ENCODE data around the gene ANXA10. TPM values are rescaled to one million over a fixed set of nuclear protein-coding genes. Genes with fewer than 3 reads are reported as not detected.
"Not testable (repeated sequence)": the region's sequence is repeated elsewhere in the genome, so short reads cannot be mapped to it uniquely, and the experiment has no call there.

ANXA10 gene
- total RNA-seq, 2 experiments from 2014 or later: not detected

DNA sequence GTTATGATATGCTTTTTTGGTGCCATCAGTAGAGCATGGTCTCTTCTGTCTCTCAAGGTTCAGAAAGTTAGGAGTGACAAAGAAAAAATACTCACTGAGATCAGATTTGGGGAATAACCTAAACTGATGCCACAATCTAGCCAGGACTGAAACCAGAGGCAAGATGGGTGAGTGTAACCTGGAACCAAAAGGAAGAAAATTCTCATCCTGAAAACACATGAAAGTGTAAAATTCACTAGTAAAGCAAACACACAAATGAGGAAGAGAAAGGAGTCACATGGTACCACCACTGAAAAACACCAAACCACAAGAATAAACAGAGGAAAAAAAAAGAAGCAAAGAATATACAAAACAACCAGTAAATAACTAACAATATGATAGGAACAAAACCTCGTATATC lies 96.4 kb downstream of the ANXA10 start:
- POLR2A ChIA-PET: no interaction called here
- no peak for DNase-seq
- no peak overlapping the region for H3K4me3 Mint-ChIP-seq
- H3K36me3 Mint-ChIP-seq (ENCODE audit: low read depth): peaks cover 6% of the 10 kb centered on the region
- no peaks in the 10 kb centered on the region for H3K27me3 Mint-ChIP-seq
- CTCF ChIA-PET: no interaction called here
- no peak overlapping the region for H3K27ac Mint-ChIP-seq
- H3K9me3 Mint-ChIP-seq: no peaks in the 10 kb centered on the region
- peaks cover 7% of the 10 kb centered on the region for H3K4me1 Mint-ChIP-seq

GRCh38 chr4:168197926-168198325 lies 105.6 kb downstream of the ANXA10 start:
- Mint-ChIP-seq H3K27me3 (no peaks in the 10 kb centered on the region), H3K36me3 (ENCODE audit: low read depth) (peaks cover 8% of the 10 kb centered on the region), H3K27ac (no peak overlapping the region), H3K4me3 (no peak overlapping the region), H3K9me3 (peaks cover 10% of the 10 kb centered on the region), H3K4me1 (peaks cover 12% of the 10 kb centered on the region)
- DNase-seq: no peak
- ChIA-PET CTCF (interaction anchor here (1.8 kb wide), 1 partner anchor 11 kb away, joined by 4 read pairs; no protein-coding TSS in a partner anchor), POLR2A (no interaction called here)

DNA sequence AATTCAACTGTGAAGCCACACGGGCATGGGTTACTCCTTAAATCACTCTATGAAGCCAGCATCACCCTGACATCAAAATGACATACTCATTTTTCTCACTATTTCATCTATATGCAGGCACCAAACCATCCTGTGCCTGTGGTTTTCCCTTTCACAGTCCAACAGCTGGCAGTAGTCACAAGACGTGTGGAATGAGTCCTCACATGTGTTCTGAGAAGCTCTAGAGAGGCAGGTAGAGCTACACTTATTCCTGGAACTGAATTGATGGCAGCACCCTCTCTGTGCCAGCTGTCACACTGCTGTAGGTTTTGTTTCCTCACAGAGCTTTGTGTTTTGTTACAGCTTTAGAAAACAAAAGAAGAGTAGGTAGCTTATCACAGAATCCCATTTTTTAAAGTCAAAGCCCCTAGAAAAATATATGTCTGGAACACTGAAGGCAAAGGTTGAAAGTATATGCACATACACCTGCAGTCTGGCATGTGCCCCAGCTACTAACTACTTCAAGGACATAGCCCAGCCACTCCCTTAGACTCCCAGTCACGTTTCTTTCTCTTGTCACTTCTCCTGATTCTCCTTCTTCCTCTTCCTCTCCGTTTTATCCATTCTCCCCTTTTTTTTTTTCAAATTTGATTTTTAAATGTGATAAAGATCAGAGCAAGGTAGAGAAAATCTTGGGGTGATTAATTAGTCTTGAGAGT lies 107.1 kb downstream of the ANXA10 start:
- H3K9me3 Mint-ChIP-seq: peaks cover 20% of the 10 kb centered on the region
- peaks cover 12% of the 10 kb centered on the region for H3K4me1 Mint-ChIP-seq
- CTCF ChIA-PET: interaction anchor here (0.5 to 1.8 kb wide), 2 partner anchors 10 to 1176 kb away, joined by 3 to 4 read pairs; no protein-coding TSS in a partner anchor
- POLR2A ChIA-PET: no interaction called here
- DNase-seq: peak; percentile 9
- H3K27ac Mint-ChIP-seq: no peak overlapping the region
- no peaks in the 10 kb centered on the region for H3K27me3 Mint-ChIP-seq
- no peak overlapping the region for H3K4me3 Mint-ChIP-seq
- peaks cover 13% of the 10 kb centered on the region for H3K36me3 Mint-ChIP-seq (ENCODE audit: low read depth)

GRCh38 chr4:168200685-168201084 lies 108.3 kb downstream of the ANXA10 start:
- no peak overlapping the region for H3K4me3 Mint-ChIP-seq
- peaks cover 14% of the 10 kb centered on the region for H3K36me3 Mint-ChIP-seq (ENCODE audit: low read depth)
- ChIA-PET CTCF (interaction anchor here (0.7 kb wide), 1 partner anchor 148 kb away, joined by 3 read pairs; no protein-coding TSS in a partner anchor), POLR2A (no interaction called here)
- H3K27ac Mint-ChIP-seq: no peak overlapping the region
- peaks cover 30% of the 10 kb centered on the region for H3K9me3 Mint-ChIP-seq
- peaks cover 12% of the 10 kb centered on the region for H3K4me1 Mint-ChIP-seq
- DNase-seq: no peak
- H3K27me3 Mint-ChIP-seq: no peaks in the 10 kb centered on the region

DNA sequence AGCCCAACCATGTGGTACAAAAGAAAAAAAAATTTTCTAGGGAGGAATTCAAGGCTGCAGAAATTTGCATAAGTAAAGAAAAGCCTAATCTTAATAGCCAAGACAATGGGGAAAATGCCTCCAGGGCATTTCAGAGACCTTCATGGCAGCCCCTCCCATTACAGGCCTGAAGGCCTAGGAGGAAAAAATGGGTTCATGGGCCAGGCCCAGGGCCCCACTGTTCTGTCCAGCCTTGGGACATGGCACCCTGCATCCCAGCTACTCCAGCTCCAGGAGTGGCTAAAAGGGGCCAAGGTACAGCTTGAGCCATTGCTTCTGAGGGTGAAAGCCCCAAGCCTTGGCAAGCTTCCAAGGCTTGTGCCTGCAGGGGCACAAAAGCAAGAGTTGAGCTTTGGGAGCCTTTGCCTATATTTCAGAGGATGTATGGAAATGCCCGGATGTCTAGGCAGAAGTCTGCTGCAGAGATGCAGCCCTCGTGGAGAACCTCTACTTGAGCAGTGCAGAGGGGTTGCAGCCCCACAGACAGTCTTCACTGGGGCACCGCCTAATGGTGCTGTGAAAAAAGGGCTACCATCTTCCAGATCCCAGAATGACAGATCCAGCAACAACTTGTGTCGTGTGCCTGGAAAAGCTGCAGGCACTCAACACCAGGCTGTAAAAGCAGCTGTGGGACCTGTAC lies 111.0 kb downstream of the ANXA10 start:
- Mint-ChIP-seq H3K27me3 (no peaks in the 10 kb centered on the region), H3K27ac (no peak overlapping the region), H3K9me3 (peaks cover 32% of the 10 kb centered on the region), H3K4me3 (no peak overlapping the region), H3K36me3 (ENCODE audit: low read depth) (peaks cover 23% of the 10 kb centered on the region), H3K4me1 (peaks cover 10% of the 10 kb centered on the region)
- POLR2A ChIA-PET: no interaction called here
- no peak for DNase-seq
- CTCF ChIA-PET: no interaction called here

DNA sequence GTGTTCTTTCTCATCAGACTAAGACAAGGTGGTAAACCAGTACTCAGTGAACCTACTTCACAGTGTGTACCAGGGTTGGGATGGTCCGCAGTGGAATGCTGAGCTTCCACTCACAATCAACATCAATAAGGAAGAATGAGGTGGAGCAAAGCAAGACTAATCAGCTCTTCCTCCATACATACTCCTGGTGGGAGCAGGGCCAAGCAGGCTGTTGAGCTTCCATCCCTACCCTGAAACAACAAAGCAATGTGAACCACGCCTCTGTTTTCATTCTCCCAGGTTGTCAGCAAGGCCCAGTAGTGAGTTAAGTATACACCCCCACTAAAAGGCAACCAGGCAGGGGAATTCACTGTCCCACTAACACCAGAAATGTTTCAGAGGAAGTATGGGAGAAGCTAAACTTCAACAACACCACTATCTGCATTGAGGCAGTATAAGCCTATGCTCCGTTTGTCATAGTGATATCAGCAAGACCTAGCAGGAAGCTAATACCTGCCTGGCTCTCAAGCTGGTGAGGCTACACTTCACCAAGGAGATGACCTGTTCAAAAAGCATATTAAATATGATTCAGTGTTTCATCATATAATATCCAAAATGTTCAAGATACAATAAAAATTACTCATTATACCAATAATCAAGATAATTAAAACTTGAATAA lies 116.7 kb downstream of the ANXA10 start:
- DNase-seq: no peak
- Mint-ChIP-seq H3K4me1 (no peaks in the 10 kb centered on the region), H3K36me3 (ENCODE audit: low read depth) (peaks cover 36% of the 10 kb centered on the region), H3K9me3 (peaks cover 22% of the 10 kb centered on the region), H3K27ac (no peak overlapping the region), H3K4me3 (no peak overlapping the region), H3K27me3 (no peaks in the 10 kb centered on the region)
- ChIA-PET POLR2A (no interaction called here), CTCF (interaction anchor here (1.1 to 1.3 kb wide), 3 partner anchors 10 to 114 kb away, joined by 3 to 4 read pairs (median 3); no protein-coding TSS in a partner anchor)

DNA sequence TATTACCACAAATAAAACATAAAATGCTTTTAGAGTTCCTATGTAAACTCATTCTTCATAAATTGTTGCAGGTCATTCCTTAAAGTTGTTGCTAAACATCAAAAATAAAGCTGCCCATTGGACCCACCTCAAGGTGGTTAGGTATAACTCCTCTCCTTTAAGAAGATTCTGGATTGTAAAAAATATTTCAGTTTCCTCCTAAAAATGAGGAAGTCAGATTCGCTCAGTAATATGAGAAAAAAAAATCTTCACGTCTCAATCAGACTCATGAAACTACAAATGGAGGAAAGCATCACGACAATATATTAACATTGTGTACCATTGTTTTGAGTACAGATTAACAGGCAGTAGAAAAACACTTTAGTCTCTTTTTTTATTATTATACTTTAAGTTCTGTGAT lies 120.3 kb downstream of the ANXA10 start:
- ChIA-PET POLR2A (no interaction called here), CTCF (no interaction called here)
- H3K4me1 Mint-ChIP-seq: no peaks in the 10 kb centered on the region
- no peak overlapping the region for H3K27ac Mint-ChIP-seq
- no peak overlapping the region for H3K4me3 Mint-ChIP-seq
- no peaks in the 10 kb centered on the region for H3K27me3 Mint-ChIP-seq
- peaks cover 62% of the 10 kb centered on the region for H3K36me3 Mint-ChIP-seq (ENCODE audit: low read depth)
- peaks cover 7% of the 10 kb centered on the region for H3K9me3 Mint-ChIP-seq
- no peak for DNase-seq

GRCh38 chr4:168213511-168213910 lies 121.2 kb downstream of the ANXA10 start:
- POLR2A ChIA-PET, H3K27me3 Mint-ChIP-seq, H3K4me1 Mint-ChIP-seq, H3K4me3 Mint-ChIP-seq, H3K27ac Mint-ChIP-seq, CTCF ChIA-PET, DNase-seq, H3K9me3 Mint-ChIP-seq: not testable (repeated sequence)
- peaks cover 66% of the 10 kb centered on the region for H3K36me3 Mint-ChIP-seq (ENCODE audit: low read depth)

DNA sequence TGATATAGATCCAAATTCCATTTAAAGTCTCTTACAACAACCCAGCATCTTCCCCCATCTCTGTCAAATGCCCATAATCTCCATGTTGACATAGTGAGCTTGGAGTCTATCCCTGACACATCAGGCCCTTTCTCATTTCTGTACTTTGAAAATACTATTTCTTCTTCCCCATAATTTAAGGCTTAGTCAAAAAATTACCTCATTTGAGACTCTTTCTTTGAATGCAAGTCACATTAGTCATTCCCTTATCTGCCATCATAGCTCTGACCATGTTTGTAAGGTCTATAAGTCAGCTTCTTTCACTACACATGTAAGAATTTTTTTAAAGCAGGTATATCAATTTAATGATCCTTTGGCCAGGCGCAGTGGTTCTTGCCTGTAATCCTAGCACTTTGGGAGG lies 126.3 kb downstream of the ANXA10 start:
- CTCF ChIA-PET: interaction anchor here (0.7 to 1.0 kb wide), 3 partner anchors 10 to 1490 kb away, joined by 3 read pairs; no protein-coding TSS in a partner anchor
- no peak overlapping the region for H3K4me3 Mint-ChIP-seq
- no peak overlapping the region for H3K27ac Mint-ChIP-seq
- peaks cover 3% of the 10 kb centered on the region for H3K4me1 Mint-ChIP-seq
- no peak for DNase-seq
- peaks cover 4% of the 10 kb centered on the region for H3K9me3 Mint-ChIP-seq
- POLR2A ChIA-PET: no interaction called here
- no peaks in the 10 kb centered on the region for H3K27me3 Mint-ChIP-seq
- peaks cover 87% of the 10 kb centered on the region for H3K36me3 Mint-ChIP-seq (ENCODE audit: low read depth)

GRCh38 chr4:168220893-168221292 lies 128.6 kb downstream of the ANXA10 start:
- ChIA-PET CTCF (no interaction called here), POLR2A (no interaction called here)
- DNase-seq: no peak
- Mint-ChIP-seq H3K9me3 (peaks cover 2% of the 10 kb centered on the region), H3K4me3 (no peak overlapping the region), H3K36me3 (ENCODE audit: low read depth) (peaks cover 80% of the 10 kb centered on the region), H3K27me3 (no peaks in the 10 kb centered on the region), H3K27ac (no peak overlapping the region), H3K4me1 (peaks cover 3% of the 10 kb centered on the region)

DNA sequence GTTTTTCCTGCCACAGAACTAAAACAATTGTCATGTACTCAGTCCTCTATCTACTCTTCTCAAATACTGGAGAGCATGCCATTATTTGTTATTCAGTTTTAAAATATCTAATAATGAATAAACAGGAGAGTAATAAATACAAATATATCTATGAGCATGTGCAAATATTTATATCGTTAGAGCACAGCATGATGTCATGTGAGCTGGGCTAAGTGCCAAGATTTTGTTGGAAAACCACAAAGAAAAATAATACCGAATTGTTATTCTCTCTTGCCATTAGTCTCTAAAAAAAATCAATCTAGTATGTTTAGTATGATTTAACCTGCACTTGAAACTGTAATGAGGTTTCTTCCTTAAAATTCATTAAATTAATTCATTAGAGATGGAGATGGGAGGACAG lies 129.0 kb downstream of the ANXA10 start:
- H3K27me3 Mint-ChIP-seq: no peaks in the 10 kb centered on the region
- POLR2A ChIA-PET: no interaction called here
- CTCF ChIA-PET: no interaction called here
- peaks cover 76% of the 10 kb centered on the region for H3K36me3 Mint-ChIP-seq (ENCODE audit: low read depth)
- no peak for DNase-seq
- H3K9me3 Mint-ChIP-seq: peaks cover 2% of the 10 kb centered on the region
- H3K27ac Mint-ChIP-seq: no peak overlapping the region
- no peak overlapping the region for H3K4me3 Mint-ChIP-seq
- H3K4me1 Mint-ChIP-seq: peaks cover 3% of the 10 kb centered on the region
